IMR-90 (cell line): ENCODE results near the gene OSTF1. TPM values are rescaled to one million over a fixed set of nuclear protein-coding genes. Genes with fewer than 3 reads are reported as not detected.

Experiments
- ATAC-seq: fragments of 200-7000 bp; cut with Tn5 transposase; 2 replicates; pipeline ENCODE4 v1.9.1; 2020; ENCODE audit warnings: low read depth, mild to moderate bottlenecking, moderate library complexity
- BruUV-seq: library from RNA; stranded (reverse); fragments of 400-500 nt; replicated peaks from 2 replicates; lab custom pipeline; 2021; lab: Mats Ljungman, UMichigan
- CTCF ChIA-PET: fragments of 300-600 bp; formaldehyde crosslinking; extraction: SDS; loops from one replicate; lab custom pipeline; 2021; ENCODE audit warnings: antibody characterized with exemption; lab: Yijun Ruan, JAX
- POLR2A ChIA-PET: fragments of 300-600 bp; sonication (Branson Sonifier 250); formaldehyde crosslinking; loops from one replicate; lab custom pipeline; 2022; ENCODE audit warnings: antibody characterized with exemption; ENCODE audit not compliant: unreplicated experiment; lab: Charles Lee
- DNase-seq: peaks from one replicate; pipeline ENCODE4 v3.0.0; 2013
- H2AFZ ChIP-seq: replicated peaks from 2 replicates; pipeline ENCODE3; 2013; ENCODE audit warnings: low read length, mild to moderate bottlenecking; ENCODE audit not compliant: poor library complexity
- H2AK5ac ChIP-seq: 2 replicates; pipeline ENCODE4 v1.6.1; 2013; ENCODE audit warnings: low read depth, low read length, inconsistent platforms
- H2AK9ac ChIP-seq: replicated peaks from 2 replicates; pipeline ENCODE3; 2013; ENCODE audit warnings: mild to moderate bottlenecking, low read depth, low read length, moderate library complexity; ENCODE audit not compliant: poor library complexity
- H2BK120ac ChIP-seq: 2 replicates; pipeline ENCODE4 v1.6.1; 2013; ENCODE audit warnings: low read depth, low read length, inconsistent platforms
- H2BK15ac ChIP-seq: 3 replicates; pipeline ENCODE4 v1.6.1; 2013; ENCODE audit warnings: low read depth, low read length, inconsistent platforms
- H2BK20ac ChIP-seq: 2 replicates; pipeline ENCODE4 v1.6.1; 2013; ENCODE audit warnings: low read depth, mild to moderate bottlenecking, inconsistent platforms, low read length, moderate library complexity
- H2BK5ac ChIP-seq: 2 replicates; pipeline ENCODE4 v1.6.1; 2013; ENCODE audit warnings: mild to moderate bottlenecking, low read depth, low read length, inconsistent platforms; ENCODE audit not compliant: poor library complexity, severe bottlenecking
- H3K14ac ChIP-seq: replicated peaks from 2 replicates; pipeline ENCODE4 v1.6.1; 2013; ENCODE audit warnings: low read depth, low read length, inconsistent platforms
- H3K18ac ChIP-seq: 2 replicates; pipeline ENCODE4 v1.6.1; 2013; ENCODE audit warnings: low read depth, low read length, control low read depth
- H3K23ac ChIP-seq: 2 replicates; pipeline ENCODE4 v1.6.1; 2013; ENCODE audit warnings: low read depth, low read length, inconsistent platforms
- H3K27ac ChIP-seq: 2 replicates; pipeline ENCODE4 v1.5.1; 2013; ENCODE audit warnings: mild to moderate bottlenecking, control low read depth, low read length; ENCODE audit not compliant: insufficient read depth
- H3K27me3 ChIP-seq: 2 replicates; pipeline ENCODE4 v1.6.1; 2013; ENCODE audit warnings: low read length; ENCODE audit not compliant: control insufficient read depth, insufficient read depth
- H3K36me3 ChIP-seq: 2 replicates; pipeline ENCODE4 v1.6.1; 2013; ENCODE audit warnings: low read length, mixed read lengths; ENCODE audit not compliant: control insufficient read depth, insufficient read depth
- H3K4ac ChIP-seq: 2 replicates; pipeline ENCODE4 v1.6.1; 2013; ENCODE audit warnings: low read depth, low read length, inconsistent platforms
- H3K4me1 ChIP-seq: 2 replicates; pipeline ENCODE4 v1.6.1; 2013; ENCODE audit warnings: low read length, mixed read lengths; ENCODE audit not compliant: control insufficient read depth, insufficient read depth
- H3K4me2 ChIP-seq: 2 replicates; pipeline ENCODE4 v1.6.1; 2013; ENCODE audit warnings: low read depth, mild to moderate bottlenecking, control low read depth, low read length, moderate library complexity
- H3K4me3 ChIP-seq: 2 replicates; pipeline ENCODE4 v1.5.1; 2013; ENCODE audit warnings: low read depth, mild to moderate bottlenecking, control low read depth, low read length, moderate library complexity; ENCODE audit not compliant: insufficient read depth
- H3K56ac ChIP-seq: 2 replicates; pipeline ENCODE4 v1.6.1; 2013; ENCODE audit warnings: low read length, inconsistent platforms; ENCODE audit not compliant: insufficient read depth; ENCODE audit errors: extremely low read depth
- H3K79me1 ChIP-seq, 2 experiments: 2 replicates each; pipeline ENCODE4 v1.6.1; 2013; ENCODE audit warnings: low read length in 2 of 2, inconsistent platforms in 1 of 2, low read depth in 1 of 2
- H3K9ac ChIP-seq: 2 replicates; pipeline ENCODE4 v1.6.1; 2013; ENCODE audit warnings: low read depth, low read length, control low read depth
- H3K9me1 ChIP-seq: 2 replicates; pipeline ENCODE4 v1.6.1; 2013; ENCODE audit warnings: low read length, inconsistent platforms; ENCODE audit not compliant: insufficient read depth
- H3K9me3 ChIP-seq: 2 replicates; pipeline ENCODE4 v1.6.1; 2013; ENCODE audit warnings: low read length; ENCODE audit not compliant: control insufficient read depth, insufficient read depth
- H4K20me1 ChIP-seq: 2 replicates; pipeline ENCODE4 v1.6.1; 2013; ENCODE audit warnings: low read length, inconsistent platforms; ENCODE audit not compliant: insufficient read depth
- H4K5ac ChIP-seq: 2 replicates; pipeline ENCODE4 v1.6.1; 2013; ENCODE audit warnings: mild to moderate bottlenecking, low read depth, low read length, control low read depth
- H4K8ac ChIP-seq, 2 experiments: 2 replicates each; pipeline ENCODE4 v1.6.1; 2013; ENCODE audit warnings: low read depth in 2 of 2, low read length in 2 of 2, control low read depth in 1 of 2, inconsistent platforms in 1 of 2
- H4K91ac ChIP-seq: 2 replicates; pipeline ENCODE4 v1.6.1; 2013; ENCODE audit warnings: low read depth, low read length, inconsistent platforms; ENCODE audit not compliant: insufficient read depth
- CEBPB ChIP-seq: IDR thresholded peaks from 2 replicates; pipeline ENCODE4 v1.6.1; 2012; ENCODE audit warnings: low read depth, low read length, improper control_type of control experiment
- CTCF ChIP-seq: conservative IDR thresholded peaks from 2 replicates; pipeline ENCODE4 v1.5.1; 2012; ENCODE audit warnings: mild to moderate bottlenecking, low read depth, low read length, improper control_type of control experiment
- RAD21 ChIP-seq: IDR thresholded peaks from 2 replicates; pipeline ENCODE4 v1.6.1; 2012; ENCODE audit warnings: low read length, improper control_type of control experiment
- SMC3 ChIP-seq: fragments of 150-350 bp; IDR thresholded peaks from 2 replicates; pipeline ENCODE4 v1.6.1; 2016; ENCODE audit warnings: low read depth, mild to moderate bottlenecking, antibody characterized with exemption, low read length, moderate library complexity
- WGBS, 2 experiments: methylation state at CpG; one replicate each; pipeline versions ENCODE4 v1.1.5 to v1.1.7; 2013; ENCODE audit warnings: missing lambda C conversion rate in 2 of 2; ENCODE audit not compliant: insufficient read length in 1 of 2; ENCODE audit errors: extremely low coverage in 2 of 2; 5-methylcytosine and 5-hydroxymethylcytosine counted together
- dilution Hi-C: fragments of 300-500 bp; cut with HindIII; formaldehyde crosslinking; loops from one replicate; pipeline ENCODE4 v1.14.3; 2018; ENCODE audit warnings: low sequenced_read_pairs; ENCODE audit not compliant: unreplicated experiment
- in situ Hi-C: fragments of 300-500 bp; cut with MboI; formaldehyde crosslinking; loops from 3 replicates; pipeline ENCODE4 v1.14.3; 2019; ENCODE audit warnings: low sequenced_read_pairs, inconsistent platforms, mixed read lengths
- intact Hi-C: fragments of 100-400 bp; cut with micrococcal nuclease; formaldehyde crosslinking; loops from 2 replicates; pipeline ENCODE4 v1.10.0; 2022
- polyA plus RNA-seq, 3 experiments: library from polyadenylated mRNA; depleted of rRNA; stranded (reverse); fragments of >200 nt; gene quantifications; 2 replicates each; pipeline ENCODE4 v1.2.3, GENCODE V29; 2012; ENCODE audit warnings: low replicate concordance in 1 of 3
- total RNA-seq: library from RNA; depleted of rRNA; stranded (reverse); fragments of >200 nt; gene quantifications from 2 replicates; pipeline ENCODE4 v1.2.3, GENCODE V29; 2012

OSTF1 gene
- total and polyA plus RNA-seq, 2 of the 4 experiments (the other 2 are of a cell fraction): 17.1 to 41.6 TPM

GRCh38 chr9:75186767-75187380 is 98.6 kb downstream of the OSTF1 start:
- H2BK20ac ChIP-seq: no peak overlapping the region
- H3K4me2 ChIP-seq: no peak overlapping the region
- H3K14ac ChIP-seq: no peak overlapping the region
- H3K27me3 ChIP-seq: no peaks in the 10 kb centered on the region; the same call in 1 of the 2 replicates
- TF ChIP-seq SMC3 (peak; percentile 42; the same call in 1 of the 2 replicates), RAD21 (peak; percentile 33), CEBPB (no peak), CTCF (peak; percentile 72)
- H3K4me1 ChIP-seq: no peaks in the 10 kb centered on the region
- H3K4ac ChIP-seq: no peak overlapping the region
- ATAC-seq (peak; percentile 48; the same call in 1 of the 2 replicates), DNase-seq (peak; percentile 28)
- H4K8ac ChIP-seq: no peak overlapping the region
- H3K36me3 ChIP-seq: no peaks in the 10 kb centered on the region
- CTCF ChIA-PET: interaction anchor here (0.8 to 1.6 kb wide), 2 partner anchors 11 to 15 kb away, joined by 3 to 5 read pairs; no protein-coding TSS in a partner anchor
- no peaks in the 10 kb centered on the region for H3K79me1 ChIP-seq
- H2BK120ac ChIP-seq: no peak overlapping the region
- H3K9me3 ChIP-seq: no peaks in the 10 kb centered on the region
- H4K20me1 ChIP-seq: no peaks in the 10 kb centered on the region
- no TSS peak for BruUV-seq
- no peak overlapping the region for H3K4me3 ChIP-seq
- POLR2A ChIA-PET: no interaction called here
- no peak overlapping the region for H2AFZ ChIP-seq
- H2BK5ac ChIP-seq: no peak overlapping the region
- no peak overlapping the region for H4K91ac ChIP-seq
- H3K23ac ChIP-seq: no peak overlapping the region
- dilution Hi-C loops: no loop called here
- no peak overlapping the region for H3K56ac ChIP-seq
- no peak overlapping the region for H3K27ac ChIP-seq
- no peak overlapping the region for H2BK15ac ChIP-seq
- no peak overlapping the region for H3K9ac ChIP-seq
- no peak overlapping the region for H2AK9ac ChIP-seq
- H4K5ac ChIP-seq: no peak overlapping the region
- intact Hi-C loops: loop anchor here (1.0 to 2.0 kb wide), 2 partner anchors 13 to 98 kb away; partner anchors contain the start of genes NMRK1 and OSTF1
- H3K18ac ChIP-seq: no peak overlapping the region
- no peak overlapping the region for H2AK5ac ChIP-seq
- WGBS, 2 experiments: no CpG with 5 or more reads among the region's 4 CpGs
- in situ Hi-C loops: no loop called here
- no peaks in the 10 kb centered on the region for H3K9me1 ChIP-seq
